Tibial artery (tissue), 4 donors: ENCODE data around the gene SFI1.

Experiments used
- DNase-seq, 2 donors: peaks; one replicate each; pipeline ENCODE4 v3.0.0-alpha.2; 2019
- H3K27ac ChIP-seq, 2 donors: fragments of 200-600 bp; sonication (generic) in 1 of 2; 1 replicate in 1 of 2; 2 replicates in 1 of 2; pipeline ENCODE4 v1.5.1; 2018 to 2019; ENCODE audit warnings: mild to moderate bottlenecking in 1 of 2
- H3K27me3 ChIP-seq, 2 donors: fragments of 200-600 bp; sonication (generic) in 1 of 2; one replicate each; pipeline versions ENCODE4 v1.5.1 to v1.6.0; 2016 to 2019
- H3K36me3 ChIP-seq, 3 donors: fragments of 200-600 bp; sonication (generic) in 2 of 3; one replicate each; pipeline ENCODE4 v1.5.1; 2016 to 2019; ENCODE audit warnings: mild to moderate bottlenecking in 2 of 3
- H3K4me1 ChIP-seq, 4 donors: fragments of 200-600 bp; sonication (generic) in 2 of 4; 1 replicate in 3 of 4; 2 replicates in 1 of 4; pipeline ENCODE4 v1.5.1; 2016 to 2019
- H3K4me3 ChIP-seq, 2 donors: fragments of 200-600 bp; sonication (generic) in 1 of 2; 1 replicate in 1 of 2; 2 replicates in 1 of 2; pipeline ENCODE4 v1.5.1; 2018 to 2019; ENCODE audit warnings: mild to moderate bottlenecking in 2 of 2
- H3K9me3 ChIP-seq, 3 donors: fragments of 200-600 bp; sonication (generic) in 1 of 3; one replicate each; pipeline ENCODE4 v1.5.1; 2016 to 2019
- CTCF ChIP-seq, 2 experiments: fragments of 200-600 bp in 1 of 2; fragments of 450-650 bp in 1 of 2; IDR thresholded peaks; one replicate each; pipeline ENCODE4 v1.5.1; 2017 to 2019; ENCODE audit warnings: antibody characterized with exemption in 2 of 2, mild to moderate bottlenecking in 1 of 2, moderate library complexity in 1 of 2
- intact Hi-C: fragments of 100-400 bp; cut with DNase I; formaldehyde crosslinking; loops from one replicate; pipeline ENCODE4 v1.15.0; 2023; ENCODE audit warnings: low total_unique reads

SFI1 gene

GRCh38 chr22:31603081-31603525, 106.8 kb downstream of the SFI1 start:
- TF ChIP-seq CTCF (IDR thresholded peaks at IDR 0.05) = no peak
- Histone ChIP-seq H3K4me1 (peaks cover 0 to 10% (median 1%) of the 10 kb centered on the region in 4 donors), H3K36me3 (peaks cover 0 to 55% (median 12%) of the 10 kb centered on the region in 3 donors), H3K27me3 (no peaks in the 10 kb centered on the region), H3K4me3 (no peak overlapping the region), H3K9me3 (no peaks in the 10 kb centered on the region), H3K27ac (peak overlapping the region; percentile 19 to 52)
- intact Hi-C loops = no loop called here
- DNase-seq = no peak

GRCh38 chr22:31603574-31603973, 107.2 kb downstream of the SFI1 start:
- TF ChIP-seq CTCF (IDR thresholded peaks at IDR 0.05) = no peak
- Histone ChIP-seq H3K36me3 (peaks cover 0 to 58% (median 14%) of the 10 kb centered on the region in 3 donors), H3K9me3 (no peaks in the 10 kb centered on the region), H3K27me3 (no peaks in the 10 kb centered on the region), H3K4me3 (no peak overlapping the region), H3K27ac (no peak overlapping the region), H3K4me1 (peaks cover 0 to 10% (median 1%) of the 10 kb centered on the region in 4 donors)
- intact Hi-C loops = no loop called here
- no peak for DNase-seq

- no peak for TF ChIP-seq CTCF (IDR thresholded peaks at IDR 0.05)
- DNase-seq = no peak
- no peaks in the 10 kb centered on the region for H3K9me3 ChIP-seq
- no peak overlapping the region for H3K27ac ChIP-seq
- intact Hi-C loops = no loop called here
- no peaks in the 10 kb centered on the region for H3K27me3 ChIP-seq
- no peak overlapping the region for H3K4me3 ChIP-seq
- H3K36me3 ChIP-seq = peaks cover 0 to 58% (median 14%) of the 10 kb centered on the region in 3 donors
- H3K4me1 ChIP-seq = peaks cover 0 to 10% (median 1%) of the 10 kb centered on the region in 4 donors
Observed at GRCh38 chr22:31604137-31604705, 107.9 kb downstream of the SFI1 start.

GRCh38 chr22:31604746-31605705, 108.7 kb downstream of the SFI1 start:
- H3K4me3 ChIP-seq = no peak overlapping the region
- TF ChIP-seq CTCF (IDR thresholded peaks at IDR 0.05) = no peak
- no peak for DNase-seq
- H3K4me1 ChIP-seq = peaks cover 0 to 10% (median 1%) of the 10 kb centered on the region in 4 donors
- peaks cover 0 to 66% (median 14%) of the 10 kb centered on the region in 3 donors for H3K36me3 ChIP-seq
- no peaks in the 10 kb centered on the region for H3K27me3 ChIP-seq
- no peak overlapping the region for H3K27ac ChIP-seq
- H3K9me3 ChIP-seq = no peaks in the 10 kb centered on the region
- intact Hi-C loops = no loop called here

- peaks cover 0 to 10% (median 1%) of the 10 kb centered on the region in 4 donors for H3K4me1 ChIP-seq
- H3K27me3 ChIP-seq = no peaks in the 10 kb centered on the region
- H3K36me3 ChIP-seq = peaks cover 0 to 76% (median 16%) of the 10 kb centered on the region in 3 donors
- no peak for TF ChIP-seq CTCF (IDR thresholded peaks at IDR 0.05)
- intact Hi-C loops = no loop called here
- no peaks in the 10 kb centered on the region for H3K9me3 ChIP-seq
- no peak overlapping the region for H3K4me3 ChIP-seq
- no peak for DNase-seq
- H3K27ac ChIP-seq = no peak overlapping the region
Observed at GRCh38 chr22:31605851-31606585, 109.7 kb downstream of the SFI1 start.
